ENCODE results near the gene GABRA4. TPM values are rescaled to one million over a fixed set of nuclear protein-coding genes. Genes with fewer than 3 reads are reported as not detected.
A peak's percentile ranks its signal among the peaks of the same experiment; 100 is the strongest.

Gene GABRA4
- polyA plus RNA-seq, 3 donors = not detected

GRCh38 chr4:46954643-46955042, 38.7 kb downstream of the GABRA4 start:
- Mint-ChIP-seq H3K9me3 (no peaks in the 10 kb centered on the region), H3K27me3 (ENCODE audit: low read depth in 3 of 3) (peaks cover 4 to 10% (median 6%) of the 10 kb centered on the region in 3 donors), H3K4me1 (no peaks in the 10 kb centered on the region), H3K27ac (no peak overlapping the region), H3K4me3 (no peak overlapping the region), H3K36me3 (no peaks in the 10 kb centered on the region)
- no peak for TF ChIP-seq CTCF (IDR thresholded peaks at IDR 0.05)
- intact Hi-C loops (cut with micrococcal nuclease) = no loop called here
- Histone ChIP-seq H3K27ac (ENCODE audit: low read depth in 1 of 2, low read length in 2 of 2) (no peak overlapping the region), H3K9ac (ENCODE audit: insufficient read depth, low read length, poor library complexity, severe bottlenecking) (no peak overlapping the region), H3K36me3 (replicated peaks in 1 of 2; ENCODE audit: control insufficient read depth in 1 of 2, insufficient read depth in 2 of 2, low read length in 2 of 2) (no peaks in the 10 kb centered on the region), H2AFZ (ENCODE audit: insufficient read depth, low read depth, low read length, poor library complexity, severe bottlenecking) (no peak overlapping the region), H3K9me3 (replicated peaks in 1 of 2; ENCODE audit: control insufficient read depth in 1 of 2, insufficient read depth in 1 of 2, low read length in 2 of 2) (no peaks in the 10 kb centered on the region), H3K27me3 (ENCODE audit: control insufficient read depth in 2 of 2, insufficient read depth in 2 of 2, low read length in 2 of 2) (peaks cover 2 to 8% of the 10 kb centered on the region in 2 donors), H3K4me1 (ENCODE audit: control insufficient read depth in 1 of 2, insufficient read depth in 2 of 2, low read length in 2 of 2) (no peaks in the 10 kb centered on the region), H4K20me1 (ENCODE audit: insufficient read depth, low read length) (no peaks in the 10 kb centered on the region), H3K79me2 (ENCODE audit: insufficient read depth, low read length) (no peaks in the 10 kb centered on the region), H3K4me3 (replicated peaks in 1 of 3; ENCODE audit: low read depth in 2 of 3, low read length in 3 of 3) (no peak overlapping the region), H3K4me2 (replicated peaks; ENCODE audit: extremely low read depth, low read length, poor library complexity, severe bottlenecking) (no peak overlapping the region)
- DNase-seq = no peak

GRCh38 chr4:46953564-46953963, 39.8 kb downstream of the GABRA4 start:
- no peaks in the 10 kb centered on the region for H3K9me3 Mint-ChIP-seq
- peaks cover 3 to 10% (median 3%) of the 10 kb centered on the region in 3 donors for H3K27me3 Mint-ChIP-seq (ENCODE audit: low read depth in 3 of 3)
- Histone ChIP-seq H3K4me2 (replicated peaks; ENCODE audit: extremely low read depth, low read length, poor library complexity, severe bottlenecking) (no peak overlapping the region), H3K9me3 (replicated peaks in 1 of 2; ENCODE audit: control insufficient read depth in 1 of 2, insufficient read depth in 1 of 2, low read length in 2 of 2) (no peaks in the 10 kb centered on the region), H4K20me1 (ENCODE audit: insufficient read depth, low read length) (no peaks in the 10 kb centered on the region), H3K4me1 (ENCODE audit: control insufficient read depth in 1 of 2, insufficient read depth in 2 of 2, low read length in 2 of 2) (no peaks in the 10 kb centered on the region), H3K27ac (ENCODE audit: low read depth in 1 of 2, low read length in 2 of 2) (no peak overlapping the region), H3K4me3 (replicated peaks in 1 of 3; ENCODE audit: low read depth in 2 of 3, low read length in 3 of 3) (no peak overlapping the region), H3K36me3 (replicated peaks in 1 of 2; ENCODE audit: control insufficient read depth in 1 of 2, insufficient read depth in 2 of 2, low read length in 2 of 2) (no peaks in the 10 kb centered on the region), H3K79me2 (ENCODE audit: insufficient read depth, low read length) (no peaks in the 10 kb centered on the region), H3K9ac (ENCODE audit: insufficient read depth, low read length, poor library complexity, severe bottlenecking) (no peak overlapping the region), H3K27me3 (ENCODE audit: control insufficient read depth in 2 of 2, insufficient read depth in 2 of 2, low read length in 2 of 2) (peaks cover under 1 to 8% of the 10 kb centered on the region in 2 donors), H2AFZ (ENCODE audit: insufficient read depth, low read depth, low read length, poor library complexity, severe bottlenecking) (no peak overlapping the region)
- WGBS (ENCODE audit: insufficient coverage) = no CpG with 5 or more reads among the region's 2 CpGs
- intact Hi-C loops (cut with micrococcal nuclease) = no loop called here
- H3K27ac Mint-ChIP-seq = no peak overlapping the region
- H3K4me3 Mint-ChIP-seq = peak overlapping the region in 1 of 2 donors; percentile 27
- DNase-seq = no peak
- H3K4me1 Mint-ChIP-seq = no peaks in the 10 kb centered on the region
- no peak for TF ChIP-seq CTCF (IDR thresholded peaks at IDR 0.05)
- no peaks in the 10 kb centered on the region for H3K36me3 Mint-ChIP-seq
